Activated CD4-positive, alpha-beta memory T cell treated with anti-CD3 and anti-CD28 coated beads, Interleukin-2, amount 10 ng/mL, durations not matched to agents 7 days and 5 days (primary cell): ENCODE measurements around the gene PDPR. TPM values are rescaled to one million over a fixed set of nuclear protein-coding genes. Genes with fewer than 3 reads are reported as not detected.
"Not testable (repeated sequence)": the region's sequence is repeated elsewhere in the genome, so short reads cannot be mapped to it uniquely, and the experiment has no call there.

ENCODE experiments used
- CTCF ChIA-PET: fragments of 350-600 bp; sonication (Branson Sonifier 250); formaldehyde crosslinking; loops from one replicate; lab custom pipeline; 2021; ENCODE audit warnings: antibody characterized with exemption, inconsistent platforms; lab: Charles Lee
- POLR2A ChIA-PET: fragments of 350-600 bp; sonication (Branson Sonifier 250); formaldehyde crosslinking; loops from one replicate; lab custom pipeline; 2021; ENCODE audit warnings: antibody characterized with exemption; lab: Charles Lee
- DNase-seq: peaks from one replicate; pipeline ENCODE4 v3.0.0-alpha.2; 2020
- H3K27ac Mint-ChIP-seq: one replicate; pipeline ENCODE4 v1.8.0; 2021; ENCODE audit warnings: mild to moderate bottlenecking, mixed read lengths
- H3K27me3 Mint-ChIP-seq: one replicate; pipeline ENCODE4 v1.8.0; 2021; ENCODE audit warnings: mixed read lengths
- H3K36me3 Mint-ChIP-seq: one replicate; pipeline ENCODE4 v1.8.0; 2021; ENCODE audit warnings: low read depth, mixed read lengths
- H3K4me1 Mint-ChIP-seq: one replicate; pipeline ENCODE4 v1.8.0; 2021; ENCODE audit warnings: mixed read lengths
- H3K4me3 Mint-ChIP-seq: one replicate; pipeline ENCODE4 v1.8.0; 2021; ENCODE audit warnings: mild to moderate bottlenecking, mixed read lengths
- H3K9me3 Mint-ChIP-seq: one replicate; pipeline ENCODE4 v1.8.0; 2021; ENCODE audit warnings: mixed read lengths
- total RNA-seq, 2 experiments: library from RNA; stranded (reverse); gene quantifications; one replicate each; pipeline ENCODE4 v1.2.3, GENCODE V29; 2021

The PDPR gene
- total RNA-seq, 2 experiments from 2014 or later, result 19.6 to 19.7 TPM

- H3K4me3 Mint-ChIP-seq, H3K36me3 Mint-ChIP-seq, H3K27ac Mint-ChIP-seq: not testable (repeated sequence)
Observed at GRCh38 chr16:70196683-70197300, 82.7 kb downstream of the PDPR start.

DNA sequence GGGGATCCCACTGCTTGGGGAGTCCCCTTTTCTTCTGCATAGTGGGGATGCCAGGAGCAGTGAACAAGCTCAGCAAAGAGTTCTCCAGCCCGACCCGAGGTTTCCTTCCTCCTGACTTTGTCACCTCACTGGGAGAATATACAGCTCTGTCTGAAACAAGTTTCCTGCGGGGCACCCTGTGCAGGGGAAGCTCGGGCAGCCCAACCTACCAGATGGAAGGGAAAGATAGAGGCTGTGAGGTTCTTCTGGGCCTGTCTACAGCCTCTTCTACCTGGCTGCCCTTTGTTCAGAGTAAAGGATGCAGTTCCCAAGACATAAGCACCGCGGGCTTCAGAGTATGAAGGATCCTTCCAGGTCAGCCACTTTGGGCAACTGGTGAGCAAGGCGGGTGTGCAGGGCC is 83.5 kb downstream of the PDPR start:
- H3K4me1 Mint-ChIP-seq, DNase-seq, H3K4me3 Mint-ChIP-seq, H3K9me3 Mint-ChIP-seq, H3K27ac Mint-ChIP-seq, POLR2A ChIA-PET, CTCF ChIA-PET, H3K27me3 Mint-ChIP-seq, H3K36me3 Mint-ChIP-seq: not testable (repeated sequence)

More at GRCh38 chr16:70196683-70197300, 82.7 kb downstream of the PDPR start:
- H3K4me1 Mint-ChIP-seq, POLR2A ChIA-PET, H3K27me3 Mint-ChIP-seq, H3K9me3 Mint-ChIP-seq, CTCF ChIA-PET, DNase-seq: not testable (repeated sequence)

DNA sequence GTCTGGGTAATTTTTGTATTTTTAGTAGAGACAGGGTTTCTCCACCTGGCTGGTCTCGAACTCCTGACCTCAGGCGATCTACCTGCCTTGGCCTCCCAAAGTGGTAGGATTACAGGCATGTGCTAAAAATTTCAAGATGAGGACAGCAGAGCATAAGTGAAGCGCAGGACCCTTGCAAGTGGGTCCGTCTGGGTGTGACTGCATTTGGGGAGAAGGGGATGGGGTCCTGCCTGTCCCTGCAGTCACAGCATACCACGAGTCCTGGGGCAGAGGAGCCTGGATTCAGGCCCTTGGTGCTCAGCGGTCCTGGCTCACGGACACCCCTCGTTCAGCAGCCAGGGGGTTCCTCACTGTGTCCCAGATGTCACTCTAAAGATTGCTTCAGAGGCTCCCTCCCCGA is 84.1 kb downstream of the PDPR start:
- POLR2A ChIA-PET, H3K27ac Mint-ChIP-seq, CTCF ChIA-PET, H3K9me3 Mint-ChIP-seq, H3K4me1 Mint-ChIP-seq, DNase-seq, H3K27me3 Mint-ChIP-seq, H3K4me3 Mint-ChIP-seq, H3K36me3 Mint-ChIP-seq: not testable (repeated sequence)

- H3K27ac Mint-ChIP-seq, H3K4me3 Mint-ChIP-seq, CTCF ChIA-PET: not testable (repeated sequence)
Observed at GRCh38 chr16:70198666-70199065, 84.5 kb downstream of the PDPR start.

DNA sequence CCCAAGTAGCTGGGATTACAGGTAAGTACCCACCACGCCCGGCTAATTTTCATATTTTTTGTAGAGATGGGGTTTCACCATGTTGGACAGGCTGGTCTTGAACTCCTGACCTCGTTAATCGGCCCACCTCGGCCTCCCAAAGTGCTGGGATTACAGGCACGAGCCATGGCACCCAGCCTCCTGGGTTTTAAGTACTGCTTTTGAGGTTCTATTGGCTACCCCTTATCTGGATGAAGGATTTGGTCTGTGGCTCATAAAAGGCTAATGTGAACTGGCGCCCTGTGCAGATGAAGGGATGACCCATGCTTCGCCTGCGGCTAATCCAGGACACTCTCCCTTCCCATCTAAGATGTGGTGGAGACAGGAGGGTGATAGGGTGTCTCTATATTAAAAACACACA is 85.0 kb downstream of the PDPR start:
- DNase-seq, result not testable (repeated sequence)

More at GRCh38 chr16:70198666-70199065, 84.5 kb downstream of the PDPR start:
- H3K4me1 Mint-ChIP-seq, POLR2A ChIA-PET, DNase-seq, H3K36me3 Mint-ChIP-seq, H3K9me3 Mint-ChIP-seq, H3K27me3 Mint-ChIP-seq: not testable (repeated sequence)

GRCh38 chr16:70200063-70200462 is 85.9 kb downstream of the PDPR start:
- H3K9me3 Mint-ChIP-seq, H3K36me3 Mint-ChIP-seq, H3K27me3 Mint-ChIP-seq, H3K4me1 Mint-ChIP-seq, H3K4me3 Mint-ChIP-seq, DNase-seq, POLR2A ChIA-PET, H3K27ac Mint-ChIP-seq: not testable (repeated sequence)
- CTCF ChIA-PET, result interaction anchor here (0.7 kb wide), 1 partner anchor 444 kb away, joined by 3 read pairs; no protein-coding TSS in a partner anchor

More for the DNA sequence above, 85.0 kb downstream of the PDPR start:
- H3K27ac Mint-ChIP-seq, H3K4me1 Mint-ChIP-seq, H3K9me3 Mint-ChIP-seq, H3K4me3 Mint-ChIP-seq, POLR2A ChIA-PET, H3K36me3 Mint-ChIP-seq, H3K27me3 Mint-ChIP-seq: not testable (repeated sequence)
- CTCF ChIA-PET, result interaction anchor here (0.7 kb wide), 1 partner anchor 445 kb away, joined by 3 read pairs; no protein-coding TSS in a partner anchor

GRCh38 chr16:70203508-70203907 is 89.4 kb downstream of the PDPR start:
- H3K27me3 Mint-ChIP-seq, H3K27ac Mint-ChIP-seq, POLR2A ChIA-PET, H3K9me3 Mint-ChIP-seq, H3K4me1 Mint-ChIP-seq, H3K4me3 Mint-ChIP-seq, DNase-seq, CTCF ChIA-PET: not testable (repeated sequence)
- peaks cover 12% of the 10 kb centered on the region for H3K36me3 Mint-ChIP-seq

DNA sequence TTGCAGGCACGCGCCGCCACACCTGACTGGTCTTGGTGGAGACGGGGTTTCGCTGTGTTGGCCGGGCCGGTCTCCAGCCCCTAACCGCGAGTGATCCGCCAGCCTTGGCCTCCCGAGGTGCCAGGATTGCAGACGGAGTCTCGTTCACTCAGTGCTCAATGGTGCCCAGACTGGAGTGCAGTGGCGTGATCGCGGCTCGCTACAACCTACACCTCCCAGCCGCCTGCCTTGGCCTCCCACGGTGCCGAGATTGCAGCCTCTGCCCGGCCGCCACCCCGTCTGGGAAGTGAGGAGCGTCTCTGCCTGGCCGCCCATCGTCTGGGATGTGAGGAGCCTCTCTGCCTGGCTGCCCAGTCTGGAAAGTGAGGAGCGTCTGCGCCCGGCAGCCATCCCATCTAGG is 89.9 kb downstream of the PDPR start:
- H3K36me3 Mint-ChIP-seq, result peaks cover 12% of the 10 kb centered on the region
- CTCF ChIA-PET, H3K27me3 Mint-ChIP-seq, H3K9me3 Mint-ChIP-seq, H3K27ac Mint-ChIP-seq, DNase-seq, POLR2A ChIA-PET, H3K4me3 Mint-ChIP-seq, H3K4me1 Mint-ChIP-seq: not testable (repeated sequence)

GRCh38 chr16:70204668-70205405 is 90.7 kb downstream of the PDPR start:
- H3K4me1 Mint-ChIP-seq, H3K4me3 Mint-ChIP-seq, H3K27me3 Mint-ChIP-seq, H3K9me3 Mint-ChIP-seq, CTCF ChIA-PET, DNase-seq, H3K27ac Mint-ChIP-seq, POLR2A ChIA-PET: not testable (repeated sequence)
- peaks cover 17% of the 10 kb centered on the region for H3K36me3 Mint-ChIP-seq

DNA sequence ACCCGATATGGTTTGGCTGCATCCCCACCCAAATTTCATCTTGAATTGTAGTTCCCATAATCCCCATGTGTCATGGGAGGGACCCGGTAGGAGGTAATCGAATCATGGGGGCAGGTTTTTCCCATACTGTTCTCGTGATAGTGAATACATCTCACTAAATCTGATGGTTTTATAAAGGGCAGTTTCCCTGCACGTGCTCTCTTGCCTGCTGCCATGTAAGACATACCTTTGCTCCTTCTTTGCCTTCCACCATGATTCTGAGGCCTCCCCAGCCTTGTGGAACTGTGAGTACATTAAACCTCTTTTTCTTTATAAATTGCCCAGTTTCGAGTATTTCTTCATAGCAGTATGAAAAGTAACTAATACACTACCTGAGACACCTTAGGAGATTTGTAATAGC is 92.2 kb downstream of the PDPR start:
- H3K4me3 Mint-ChIP-seq, CTCF ChIA-PET, H3K27me3 Mint-ChIP-seq, H3K27ac Mint-ChIP-seq, DNase-seq, H3K4me1 Mint-ChIP-seq, POLR2A ChIA-PET, H3K9me3 Mint-ChIP-seq: not testable (repeated sequence)
- H3K36me3 Mint-ChIP-seq, result peaks cover 27% of the 10 kb centered on the region

Other genes starting within 250 kb of the PDPR start
- gene CLEC18A, start 163.0 kb upstream of the PDPR start, total RNA-seq, result 1 to 10 TPM; 1.6 to 2.0 TPM
- under 1 TPM; 0.35 to 0.60 TPM for gene CLEC18C, start 59.5 kb downstream of the PDPR start, total RNA-seq
- gene EXOSC6, start 137.6 kb downstream of the PDPR start, total RNA-seq, result 10 to 100 TPM; 24.3 to 24.4 TPM
- gene AARS1, start 175.2 kb downstream of the PDPR start, total RNA-seq, result 100 to 1,000 TPM; 128 to 129 TPM
- gene DDX19B, start 184.9 kb downstream of the PDPR start, total RNA-seq, result 10 to 100 TPM; 33.2 to 35.8 TPM
- 10 to 100 TPM; 27.3 to 27.5 TPM for gene DDX19A, start 232.6 kb downstream of the PDPR start, total RNA-seq